ENCODE results near the gene ARHGEF7. TPM values are rescaled to one million over a fixed set of nuclear protein-coding genes. Genes with fewer than 3 reads are reported as not detected.

Gene ARHGEF7
- total and polyA plus RNA-seq, 2 experiments from 2014 or later = 23.6 to 58.9 TPM

DNA sequence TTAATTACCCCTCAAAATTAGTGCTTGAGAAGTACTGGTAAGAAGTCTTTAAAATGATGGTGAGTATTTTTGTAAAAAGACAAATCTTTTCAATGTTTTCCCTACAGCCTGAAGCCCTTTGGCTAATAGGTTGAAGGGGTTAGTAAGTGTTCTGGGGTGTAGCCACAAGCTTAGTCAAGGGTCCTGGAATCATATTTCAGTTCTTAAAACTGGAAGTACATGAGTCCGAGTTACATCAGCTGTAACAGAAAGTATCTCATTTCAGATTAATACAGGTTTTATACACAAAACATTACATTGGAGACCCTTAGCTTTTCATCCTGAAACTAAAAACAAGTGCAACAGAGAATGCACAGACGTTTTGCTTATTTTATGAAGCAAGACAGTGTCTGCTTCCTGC lies 152.7 kb downstream of the ARHGEF7 start:
- Mint-ChIP-seq H3K27ac (no peak overlapping the region), H3K9me3 (no peaks in the 10 kb centered on the region; the same call in 2 of the 3 replicates), H3K36me3 (ENCODE audit: low read depth) (peaks cover 21% of the 10 kb centered on the region), H3K4me1 (peaks cover 21% of the 10 kb centered on the region), H3K4me3 (no peak overlapping the region), H3K27me3 (ENCODE audit: insufficient read depth, low read depth, poor library complexity) (peaks cover 1% of the 10 kb centered on the region)
- Histone ChIP-seq H3K4me1 (ENCODE audit: insufficient read depth) (no peaks in the 10 kb centered on the region), H3K27me3 (ENCODE audit: insufficient read depth) (no peaks in the 10 kb centered on the region), H4K20me1 (replicated peaks; ENCODE audit: insufficient read depth) (peaks cover 12% of the 10 kb centered on the region), H2AFZ (no peak overlapping the region), H3K9me2 (ENCODE audit: insufficient read depth) (no peaks in the 10 kb centered on the region), H3K27ac (ENCODE audit: low read depth) (no peak overlapping the region), H3K36me3 (ENCODE audit: insufficient read depth) (no peaks in the 10 kb centered on the region), H3F3A (replicated peaks; ENCODE audit: low read depth) (no peaks in the 10 kb centered on the region), H3K4me2 (no peak overlapping the region), H3K79me2 (replicated peaks; ENCODE audit: insufficient read depth) (peaks cover 11% of the 10 kb centered on the region), H3K4me3 (no peak overlapping the region)
- no peak for TF ChIP-seq REST (IDR thresholded peaks at IDR 0.05; ENCODE audit: unreplicated experiment)
- TF ChIP-seq, protein P1, sequence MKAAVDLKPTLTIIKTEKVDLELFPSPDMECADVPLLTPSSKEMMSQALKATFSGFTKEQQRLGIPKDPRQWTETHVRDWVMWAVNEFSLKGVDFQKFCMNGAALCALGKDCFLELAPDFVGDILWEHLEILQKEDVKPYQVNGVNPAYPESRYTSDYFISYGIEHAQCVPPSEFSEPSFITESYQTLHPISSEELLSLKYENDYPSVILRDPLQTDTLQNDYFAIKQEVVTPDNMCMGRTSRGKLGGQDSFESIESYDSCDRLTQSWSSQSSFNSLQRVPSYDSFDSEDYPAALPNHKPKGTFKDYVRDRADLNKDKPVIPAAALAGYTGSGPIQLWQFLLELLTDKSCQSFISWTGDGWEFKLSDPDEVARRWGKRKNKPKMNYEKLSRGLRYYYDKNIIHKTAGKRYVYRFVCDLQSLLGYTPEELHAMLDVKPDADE (IDR thresholded peaks at IDR 0.05) = no peak
- no peak for TF ChIP-seq STAT1 (IDR thresholded peaks at IDR 0.05; ENCODE audit: unreplicated experiment)
- no peak for TF ChIP-seq CTCF (conservative IDR thresholded peaks at IDR 0.05; ENCODE audit: low read depth in 2 of 2)
- no peak for TF ChIP-seq NANOG (IDR thresholded peaks at IDR 0.05; ENCODE audit: borderline replicate concordance)
- no peak for TF ChIP-seq ZNF462 (CRISPR knock-in tag; IDR thresholded peaks at IDR 0.05)
- no peak for TF ChIP-seq POLR2AphosphoS5 (IDR thresholded peaks at IDR 0.05; ENCODE audit: low read depth)
- no peak for TF ChIP-seq ZNF114 (CRISPR knock-in tag; IDR thresholded peaks at IDR 0.05)
- no peak for TF ChIP-seq CREB1 (CRISPR knock-in tag; IDR thresholded peaks at IDR 0.05; ENCODE audit: low read depth)
- TF ChIP-seq JUNB (IDR thresholded peaks at IDR 0.05; ENCODE audit: unreplicated experiment) = no peak
- no peak for TF ChIP-seq ZNF331 (CRISPR knock-in tag; IDR thresholded peaks at IDR 0.05; ENCODE audit: low read depth)
- ATAC-seq (no peak), DNase-seq (ENCODE audit: low spot score) (no peak)

All from GM23338 (cell line).